Right atrium auricular region (tissue), 2 donors: ENCODE data around the gene ZNF579. TPM values are rescaled to one million over a fixed set of nuclear protein-coding genes. Genes with fewer than 3 reads are reported as not detected.

Experiments used
- DNase-seq: peaks from one replicate; pipeline ENCODE4 v3.0.0-alpha.2; 2019; ENCODE audit warnings: low spot score
- H3K27ac ChIP-seq, 2 donors: fragments of 200-600 bp; sonication (generic); 1 replicate in 1 of 2; 2 replicates in 1 of 2; pipeline ENCODE4 v1.5.1; 2016 to 2019
- H3K27me3 ChIP-seq, 2 donors: fragments of 200-600 bp; sonication (generic); one replicate each; pipeline versions ENCODE4 v1.5.1 to v1.6.0; 2017 to 2019
- H3K36me3 ChIP-seq: fragments of 200-600 bp; sonication (generic); one replicate; pipeline ENCODE4 v1.5.1; 2016
- H3K4me1 ChIP-seq, 2 donors: fragments of 200-600 bp; sonication (generic); one replicate each; pipeline versions ENCODE4 v1.5.1 to v1.6.0; 2017 to 2019
- H3K4me3 ChIP-seq, 2 donors: fragments of 200-600 bp; sonication (generic); 1 replicate in 1 of 2; 2 replicates in 1 of 2; pipeline ENCODE4 v1.5.1; 2017 to 2019; ENCODE audit warnings: mild to moderate bottlenecking in 1 of 2, moderate library complexity in 1 of 2
- H3K9me3 ChIP-seq, 2 donors: fragments of 200-600 bp; sonication (generic); one replicate each; pipeline ENCODE4 v1.5.1; 2019
- total RNA-seq, 2 donors: library from RNA; depleted of rRNA; stranded (reverse); fragments of >200 nt; gene quantifications; one replicate each; pipeline ENCODE4 v1.1.0, GENCODE V29; 2016
- TF ChIP-seq, protein P1 (sequence below), 2 donors: fragments of 200-600 bp; sonication (generic); IDR thresholded peaks; one replicate each; pipeline ENCODE4 v1.5.1; 2019; ENCODE audit warnings: antibody characterized with exemption in 2 of 2

The ZNF579 gene
- total RNA-seq, 2 donors from 2014 or later: 6.2 to 6.4 TPM

GRCh38 chr19:55538132-55538531 lies 42.5 kb downstream of the ZNF579 start:
- no peaks in the 10 kb centered on the region for H3K9me3 ChIP-seq
- H3K27ac ChIP-seq: no peak overlapping the region
- TF ChIP-seq, protein P1, sequence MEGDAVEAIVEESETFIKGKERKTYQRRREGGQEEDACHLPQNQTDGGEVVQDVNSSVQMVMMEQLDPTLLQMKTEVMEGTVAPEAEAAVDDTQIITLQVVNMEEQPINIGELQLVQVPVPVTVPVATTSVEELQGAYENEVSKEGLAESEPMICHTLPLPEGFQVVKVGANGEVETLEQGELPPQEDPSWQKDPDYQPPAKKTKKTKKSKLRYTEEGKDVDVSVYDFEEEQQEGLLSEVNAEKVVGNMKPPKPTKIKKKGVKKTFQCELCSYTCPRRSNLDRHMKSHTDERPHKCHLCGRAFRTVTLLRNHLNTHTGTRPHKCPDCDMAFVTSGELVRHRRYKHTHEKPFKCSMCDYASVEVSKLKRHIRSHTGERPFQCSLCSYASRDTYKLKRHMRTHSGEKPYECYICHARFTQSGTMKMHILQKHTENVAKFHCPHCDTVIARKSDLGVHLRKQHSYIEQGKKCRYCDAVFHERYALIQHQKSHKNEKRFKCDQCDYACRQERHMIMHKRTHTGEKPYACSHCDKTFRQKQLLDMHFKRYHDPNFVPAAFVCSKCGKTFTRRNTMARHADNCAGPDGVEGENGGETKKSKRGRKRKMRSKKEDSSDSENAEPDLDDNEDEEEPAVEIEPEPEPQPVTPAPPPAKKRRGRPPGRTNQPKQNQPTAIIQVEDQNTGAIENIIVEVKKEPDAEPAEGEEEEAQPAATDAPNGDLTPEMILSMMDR (IDR thresholded peaks at IDR 0.05): no peak
- H3K4me1 ChIP-seq: no peaks in the 10 kb centered on the region
- no peak for DNase-seq
- H3K4me3 ChIP-seq: no peak overlapping the region
- H3K36me3 ChIP-seq: no peaks in the 10 kb centered on the region
- H3K27me3 ChIP-seq: no peaks in the 10 kb centered on the region

GRCh38 chr19:55537741-55538111 lies 42.9 kb downstream of the ZNF579 start:
- Histone ChIP-seq H3K4me1 (no peaks in the 10 kb centered on the region), H3K27me3 (no peaks in the 10 kb centered on the region), H3K4me3 (no peak overlapping the region), H3K36me3 (no peaks in the 10 kb centered on the region), H3K27ac (no peak overlapping the region), H3K9me3 (no peaks in the 10 kb centered on the region)
- TF ChIP-seq, protein P1 (IDR thresholded peaks at IDR 0.05): no peak
- DNase-seq: no peak

GRCh38 chr19:55536951-55537740 lies 43.5 kb downstream of the ZNF579 start, which contains the start of gene SBK2:
SBK2 (minus strand) TSS chr19:55537133; CDS start chr19:55536294, 839 bp downstream.
- TF ChIP-seq, protein P1 (IDR thresholded peaks at IDR 0.05): peak; percentile 17 to 63
- no peak for DNase-seq
- Histone ChIP-seq H3K9me3 (no peaks in the 10 kb centered on the region), H3K27ac (peak within 1 kb of the TSS; percentile 85 to 87), H3K4me3 (peak within 1 kb of the TSS; percentile 57 to 70), H3K27me3 (no peaks in the 10 kb centered on the region), H3K36me3 (no peaks in the 10 kb centered on the region), H3K4me1 (no peaks in the 10 kb centered on the region)

DNA sequence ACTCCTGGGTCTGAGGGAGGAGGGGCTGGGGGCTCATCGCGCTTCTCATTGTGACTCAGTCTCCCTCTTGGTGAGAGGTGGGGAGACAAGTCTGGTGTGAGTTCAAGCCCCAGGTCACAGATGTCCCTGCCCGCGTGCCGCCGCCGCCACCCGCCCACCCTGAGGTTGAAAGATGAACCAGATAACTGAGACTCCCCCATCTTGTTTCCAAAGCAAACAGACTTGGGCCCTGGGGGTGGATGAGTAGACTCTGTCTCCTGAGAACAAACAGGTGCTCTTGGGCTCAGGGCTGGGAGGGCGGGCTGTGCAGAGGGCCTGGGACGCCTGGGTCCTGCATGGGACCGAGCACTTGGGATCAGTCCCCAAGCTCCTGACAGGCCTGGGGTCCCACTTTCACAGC lies 44.3 kb downstream of the ZNF579 start:
- H3K9me3 ChIP-seq: no peaks in the 10 kb centered on the region
- H3K4me3 ChIP-seq: peak overlapping the region; percentile 57 to 70
- no peaks in the 10 kb centered on the region for H3K4me1 ChIP-seq
- H3K27ac ChIP-seq: peak overlapping the region; percentile 85 to 87
- TF ChIP-seq, protein P1 (IDR thresholded peaks at IDR 0.05): no peak
- peaks cover 7% of the 10 kb centered on the region for H3K36me3 ChIP-seq
- H3K27me3 ChIP-seq: no peaks in the 10 kb centered on the region
- DNase-seq: no peak

GRCh38 chr19:55535965-55536350 lies 44.7 kb downstream of the ZNF579 start:
- peak overlapping the region; percentile 85 to 87 for H3K27ac ChIP-seq
- DNase-seq: no peak
- H3K27me3 ChIP-seq: no peaks in the 10 kb centered on the region
- TF ChIP-seq, protein P1 (IDR thresholded peaks at IDR 0.05): no peak
- peak overlapping the region; percentile 57 to 70 for H3K4me3 ChIP-seq
- H3K9me3 ChIP-seq: no peaks in the 10 kb centered on the region
- H3K36me3 ChIP-seq: peaks cover 11% of the 10 kb centered on the region
- H3K4me1 ChIP-seq: no peaks in the 10 kb centered on the region
